GM12878 (cell line): ENCODE data around the gene BARHL1. TPM values are rescaled to one million over a fixed set of nuclear protein-coding genes. Genes with fewer than 3 reads are reported as not detected.
A peak's percentile ranks its signal among the peaks of the same experiment; 100 is the strongest.

ENCODE experiments used
- ATAC-seq: fragments of 200-7000 bp; cut with Tn5 transposase; 3 replicates; pipeline ENCODE4 v1.9.1; 2020; ENCODE audit warnings: mild to moderate bottlenecking, moderate library complexity
- BruUV-seq: library from RNA; stranded (reverse); fragments of 400-500 nt; replicated peaks from 2 replicates; lab custom pipeline; 2021; lab: Mats Ljungman, UMichigan
- CTCF ChIA-PET: fragments of 300-600 bp; sonication (Branson Sonifier 250); formaldehyde crosslinking; extraction: SDS; loops from one replicate; lab custom pipeline; 2021; ENCODE audit warnings: inconsistent platforms; lab: Yijun Ruan, JAX
- POLR2A ChIA-PET: fragments of 350-600 bp; formaldehyde crosslinking; extraction: SDS; loops from one replicate; lab custom pipeline; 2021; ENCODE audit warnings: inconsistent platforms; lab: Charles Lee
- RAD21 ChIA-PET: fragments of 300-600 bp; sonication (Branson Sonifier 250); formaldehyde crosslinking; loops from one replicate; lab custom pipeline; 2023; ENCODE audit warnings: antibody characterized with exemption; ENCODE audit not compliant: unreplicated experiment; lab: Charles Lee
- SMC1A ChIA-PET: fragments of 300-600 bp; sonication (Branson Sonifier 250); formaldehyde crosslinking; loops from one replicate; lab custom pipeline; 2023; ENCODE audit not compliant: unreplicated experiment, uncharacterized antibody; lab: Charles Lee
- DNase-seq: peaks from one replicate; pipeline ENCODE4 v3.0.0-alpha.2; 2011; ENCODE audit warnings: low read depth, low spot score
- FAIRE-seq: peaks from 3 replicates; lab custom pipeline; 2011; peaks lifted over from hg19 to GRCh38; lab: Jason Lieb, UNC
- H2AFZ ChIP-seq: 2 replicates; pipeline ENCODE4 v1.6.0; 2011; ENCODE audit warnings: low read depth, low read length, control low read depth; ENCODE audit not compliant: control insufficient read depth
- H3K27ac ChIP-seq: 2 replicates; pipeline ENCODE4 v1.5.1; 2011; ENCODE audit warnings: control low read depth; ENCODE audit not compliant: control insufficient read depth, insufficient read depth
- H3K27me3 ChIP-seq, 2 experiments: replicated peaks in 1 of 2; 2 replicates each; pipeline versions ENCODE4 v1.6.0 to v1.6.1; 2011; ENCODE audit warnings: low read length in 1 of 2; ENCODE audit not compliant: control insufficient read depth in 2 of 2, insufficient read depth in 2 of 2
- H3K36me3 ChIP-seq, 2 experiments: 2 replicates each; pipeline ENCODE4 v1.5.1; 2011; ENCODE audit warnings: low read length in 1 of 2; ENCODE audit not compliant: control insufficient read depth in 2 of 2, insufficient read depth in 2 of 2
- H3K4me1 ChIP-seq: 2 replicates; pipeline ENCODE4 v1.6.1; 2011; ENCODE audit warnings: mild to moderate bottlenecking, low read length, moderate library complexity, mixed read lengths; ENCODE audit not compliant: control insufficient read depth, insufficient read depth
- H3K4me2 ChIP-seq: 2 replicates; pipeline ENCODE4 v1.6.0; 2011; ENCODE audit warnings: control low read depth; ENCODE audit not compliant: control insufficient read depth, insufficient read depth
- H3K4me3 ChIP-seq: fragments of 200-600 bp; sonication (generic); 2 replicates; pipeline ENCODE4 v1.5.1; 2016
- H3K79me2 ChIP-seq: 2 replicates; pipeline ENCODE4 v1.6.0; 2011; ENCODE audit warnings: low read length; ENCODE audit not compliant: control insufficient read depth, insufficient read depth
- H3K9ac ChIP-seq: 2 replicates; pipeline ENCODE4 v1.8.0; 2011; ENCODE audit warnings: low read length, control low read depth, mixed read lengths; ENCODE audit not compliant: control insufficient read depth, insufficient read depth
- H3K9me3 ChIP-seq: replicated peaks from 3 replicates; pipeline ENCODE4 v1.5.1; 2011; ENCODE audit warnings: mild to moderate bottlenecking, low read length; ENCODE audit not compliant: control insufficient read depth, insufficient read depth
- H4K20me1 ChIP-seq: 2 replicates; pipeline ENCODE4 v1.6.0; 2011; ENCODE audit not compliant: control insufficient read depth, insufficient read depth
- CTCF ChIP-seq, 3 experiments: IDR thresholded peaks in 2 of 3; conservative IDR thresholded peaks in 1 of 3; 2 replicates each; pipeline ENCODE4 v1.5.1; 2011; ENCODE audit warnings: low read depth in 3 of 3, low read length in 3 of 3, mild to moderate bottlenecking in 3 of 3, control low read depth in 2 of 3, moderate library complexity in 2 of 3, inconsistent platforms in 1 of 3, mixed read lengths in 1 of 3; ENCODE audit not compliant: control insufficient read depth in 2 of 3, insufficient read depth in 1 of 3; ENCODE audit errors: extremely low read depth in 1 of 3
- MYB ChIP-seq: fragments of 150-350 bp; IDR thresholded peaks from 2 replicates; pipeline ENCODE4 v1.6.1; 2014; ENCODE audit warnings: mild to moderate bottlenecking, low read depth, low read length, borderline replicate concordance
- NFXL1 ChIP-seq: fragments of 450-650 bp; IDR thresholded peaks from 2 replicates; pipeline ENCODE4 v1.6.1; 2017; ENCODE audit warnings: antibody characterized with exemption, mild to moderate bottlenecking, borderline replicate concordance
- NR2F1 ChIP-seq: fragments of 450-650 bp; conservative IDR thresholded peaks from 2 replicates; pipeline ENCODE4 v1.6.1; 2017; ENCODE audit warnings: mild to moderate bottlenecking
- RAD21 ChIP-seq: IDR thresholded peaks from 2 replicates; pipeline ENCODE4 v1.6.1; 2011; ENCODE audit warnings: mild to moderate bottlenecking, low read depth, low read length, moderate library complexity; ENCODE audit not compliant: insufficient read depth
- RAD51 ChIP-seq: fragments of 450-650 bp; IDR thresholded peaks from 2 replicates; pipeline ENCODE4 v1.6.1; 2016; ENCODE audit warnings: moderate library complexity, mild to moderate bottlenecking, inconsistent platforms
- SIX5 ChIP-seq: IDR thresholded peaks from 2 replicates; pipeline ENCODE4 v1.6.1; 2011; ENCODE audit warnings: mild to moderate bottlenecking, low read depth, low read length, moderate library complexity; ENCODE audit not compliant: severe bottlenecking
- SMC3 ChIP-seq: IDR thresholded peaks from 2 replicates; pipeline ENCODE4 v1.6.1; 2011; ENCODE audit warnings: low read length, improper control_type of control experiment, borderline replicate concordance
- TAF1 ChIP-seq: IDR thresholded peaks from 2 replicates; pipeline ENCODE4 v1.6.1; 2011; ENCODE audit warnings: mild to moderate bottlenecking, low read depth, low read length, borderline replicate concordance
- WGBS: methylation state at CpG from one replicate; pipeline ENCODE4 v1.1.6; 2016; ENCODE audit warnings: low lambda C conversion rate; ENCODE audit not compliant: insufficient replicate concordance, insufficient coverage; ENCODE audit errors: missing lambda C conversion rate; 5-methylcytosine and 5-hydroxymethylcytosine counted together
- in situ Hi-C: fragments of 300-500 bp; cut with MboI; formaldehyde crosslinking; loops from 9 replicates; pipeline ENCODE4 v1.14.3; 2018; ENCODE audit warnings: mixed read lengths
- intact Hi-C: fragments of 100-400 bp; cut with micrococcal nuclease; formaldehyde crosslinking; loops from one replicate; pipeline ENCODE4 v1.14.2; 2022; ENCODE audit not compliant: unreplicated experiment
- polyA plus RNA-seq, 11 experiments: library from polyadenylated mRNA; depleted of rRNA in 4 of 11; unstranded in 6 of 11; stranded (reverse) in 5 of 11; fragments of >200 nt; fragmentation: Nextera tagmentation in 4 of 11; fragmentation: Illumina TruSeq in 1 of 11; extraction: Ambion mirVana in 4 of 11; extraction: Trizol in 1 of 11; gene quantifications; 1 replicate in 1 of 11; 2 replicates in 10 of 11; pipeline versions ENCODE4 v1.2.1 to v1.2.3, GENCODE V29; 2011 to 2016; ENCODE audit warnings: inconsistent platforms in 2 of 11, missing spikeins in 2 of 11, low read depth in 1 of 11
- total RNA-seq, 4 experiments: library from RNA; depleted of rRNA in 3 of 4; stranded (reverse); fragments of >200 nt in 3 of 4; fragmentation: Illumina TruSeq in 1 of 4; extraction: Trizol in 1 of 4; gene quantifications; 2 replicates each; pipeline versions ENCODE4 v1.2.1 to v1.2.3, GENCODE V29; 2013 to 2021

Gene BARHL1
- total and polyA plus RNA-seq, 10 of the 15 experiments (the other 5 are each of a cell fraction or from before 2014, with no cell fraction given): not detected

DNA sequence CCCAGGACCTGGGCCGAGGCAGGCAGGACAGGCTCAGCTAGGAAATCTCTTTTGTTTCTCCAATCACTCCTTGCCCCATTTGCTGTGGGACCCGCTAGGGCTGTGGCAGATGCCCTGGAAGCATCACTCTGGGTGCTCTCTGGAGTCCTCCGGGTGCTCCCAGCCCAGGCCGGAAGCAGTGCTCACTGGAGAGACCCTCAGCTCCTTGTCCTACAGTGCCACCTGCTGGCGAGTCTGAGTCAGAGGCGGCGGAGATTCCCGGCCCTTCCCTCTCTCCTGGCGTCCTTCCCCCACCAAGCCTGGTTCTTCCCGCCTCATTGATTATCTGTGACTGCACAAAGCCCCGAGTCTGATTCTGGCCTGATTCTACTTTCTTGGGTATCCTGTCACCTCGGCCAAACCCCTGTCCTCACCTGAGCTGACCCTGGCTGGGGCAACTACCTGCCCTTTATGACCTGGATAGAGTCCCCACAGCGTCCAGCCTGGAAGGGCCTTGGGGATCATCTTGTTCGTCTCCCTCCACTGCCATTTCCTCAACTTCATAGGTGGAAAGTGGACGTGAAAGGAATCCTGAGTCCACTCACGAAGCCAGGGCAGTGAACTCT, 7.3 kb upstream of the BARHL1 start:
- Histone ChIP-seq H3K27me3 (peaks cover 5 to 6% of the 10 kb centered on the region in 2 experiments), H2AFZ (no peak overlapping the region), H3K79me2 (no peaks in the 10 kb centered on the region), H3K27ac (no peak overlapping the region), H3K4me3 (no peak overlapping the region), H3K4me1 (no peaks in the 10 kb centered on the region), H3K9ac (no peak overlapping the region), H3K9me3 (no peaks in the 10 kb centered on the region), H3K36me3 (no peaks in the 10 kb centered on the region), H4K20me1 (peaks cover 4% of the 10 kb centered on the region; the same call in 1 of the 2 replicates), H3K4me2 (no peak overlapping the region)
- ATAC-seq: peak; percentile 83
- TF ChIP-seq SIX5 (no peak), NFXL1 (peak; percentile 99), SMC3 (peak; percentile 61), NR2F1 (no peak), RAD21 (peak; percentile 80), CTCF (IDR thresholded peaks at IDR 0.05 in 2 of 3, conservative IDR thresholded peaks at IDR 0.05 in 1 of 3; ENCODE audit: control insufficient read depth in 2 of 3, extremely low read depth in 1 of 3, insufficient read depth in 1 of 3, low read depth in 3 of 3, low read length in 3 of 3) (peak; percentile 62 to 75 (median 70); a peak in 5 of 6 replicates), RAD51 (no peak), TAF1 (no peak), MYB (no peak)
- intact Hi-C loops (loop anchor here (1.0 to 2.0 kb wide), 2 partner anchors 68 to 164 kb away; no protein-coding TSS in a partner anchor), in situ Hi-C loops (loop anchor here (5.0 kb wide), 1 partner anchor 163 kb away; the partner anchor contains the start of gene CFAP77)
- ChIA-PET SMC1A (no interaction called here), RAD21 (no interaction called here), CTCF (interaction anchor here (0.5 to 4.1 kb wide), 4 partner anchors 9 to 812 kb away, joined by 3 to 39 read pairs (median 4); no protein-coding TSS in a partner anchor), POLR2A (no interaction called here)
- 9% methylated on average over 16 of the region's 16 CpGs for WGBS
- no peak for FAIRE-seq
- no peak for DNase-seq
- no TSS peak for BruUV-seq
